Breast epithelium (tissue), 4 donors: ENCODE results near the gene DNAI1. TPM values are rescaled to one million over a fixed set of nuclear protein-coding genes. Genes with fewer than 3 reads are reported as not detected.
A peak's percentile ranks its signal among the peaks of the same experiment; 100 is the strongest.
"Not testable (repeated sequence)": the region's sequence is repeated elsewhere in the genome, so short reads cannot be mapped to it uniquely, and the experiment has no call there.

Experiments used
- DNase-seq, 2 donors: peaks; one replicate each; pipeline ENCODE4 v3.0.0-alpha.2; 2019; ENCODE audit warnings: low spot score in 2 of 2
- H3K27ac ChIP-seq, 2 donors: fragments of 200-600 bp; sonication (generic) in 1 of 2; one replicate each; pipeline ENCODE4 v1.5.1; 2016 to 2019; ENCODE audit warnings: mild to moderate bottlenecking in 1 of 2
- H3K27me3 ChIP-seq, 2 donors: fragments of 200-600 bp; sonication (generic) in 1 of 2; one replicate each; pipeline versions ENCODE4 v1.5.1 to v1.6.0; 2017 to 2019; ENCODE audit warnings: control low read depth in 1 of 2, mild to moderate bottlenecking in 1 of 2
- H3K36me3 ChIP-seq: fragments of 200-600 bp; one replicate; pipeline ENCODE4 v1.5.1; 2019
- H3K4me1 ChIP-seq, 2 donors: fragments of 200-600 bp; sonication (generic); one replicate each; pipeline ENCODE4 v1.5.1; 2016 to 2019; ENCODE audit warnings: control low read depth in 1 of 2
- H3K4me3 ChIP-seq, 3 donors: fragments of 200-600 bp; sonication (generic); 1 replicate in 2 of 3; 2 replicates in 1 of 3; pipeline ENCODE4 v1.5.1; 2016 to 2019; ENCODE audit warnings: mild to moderate bottlenecking in 3 of 3, moderate library complexity in 2 of 3
- H3K9me3 ChIP-seq, 2 donors: fragments of 200-600 bp; sonication (generic) in 1 of 2; one replicate each; pipeline ENCODE4 v1.5.1; 2016 to 2019; ENCODE audit warnings: control low read depth in 1 of 2
- CTCF ChIP-seq, 3 donors: fragments of 450-650 bp; IDR thresholded peaks; one replicate each; pipeline ENCODE4 v1.5.1; 2016 to 2017; ENCODE audit warnings: antibody characterized with exemption in 3 of 3, mild to moderate bottlenecking in 3 of 3, moderate library complexity in 3 of 3
- POLR2A ChIP-seq: fragments of 450-650 bp; IDR thresholded peaks from one replicate; pipeline ENCODE4 v1.6.1; 2016; ENCODE audit warnings: antibody characterized with exemption, mild to moderate bottlenecking, moderate library complexity
- POLR2AphosphoS5 ChIP-seq, 3 donors: sonication (generic); formaldehyde crosslinking; IDR thresholded peaks; one replicate each; pipeline ENCODE4 v1.6.1; 2017; ENCODE audit warnings: antibody characterized with exemption in 3 of 3
- intact Hi-C: fragments of 100-400 bp; cut with DNase I; formaldehyde crosslinking; loops from one replicate; pipeline ENCODE4 v1.15.1; 2023; ENCODE audit warnings: low total_unique reads
- total RNA-seq, 3 donors: library from RNA; depleted of rRNA; stranded (reverse); fragments of >200 nt; gene quantifications; one replicate each; pipeline ENCODE4 v1.1.0, GENCODE V29; 2016

DNAI1 gene
- total RNA-seq, 3 donors from 2014 or later, result 1.6 to 3.2 TPM; not detected in 1

GRCh38 chr9:34524349-34524748 lies 65.7 kb downstream of the DNAI1 start:
- no peaks in the 10 kb centered on the region for H3K36me3 ChIP-seq
- H3K4me3 ChIP-seq, result no peak overlapping the region
- no peak overlapping the region for H3K27ac ChIP-seq
- H3K4me1 ChIP-seq, result no peaks in the 10 kb centered on the region
- no peak for DNase-seq
- intact Hi-C loops, result no loop called here
- TF ChIP-seq POLR2AphosphoS5 (IDR thresholded peaks at IDR 0.05) (no peak), POLR2A (no peak)
- H3K27me3 ChIP-seq, result no peaks in the 10 kb centered on the region
- H3K9me3 ChIP-seq, result no peaks in the 10 kb centered on the region

DNA sequence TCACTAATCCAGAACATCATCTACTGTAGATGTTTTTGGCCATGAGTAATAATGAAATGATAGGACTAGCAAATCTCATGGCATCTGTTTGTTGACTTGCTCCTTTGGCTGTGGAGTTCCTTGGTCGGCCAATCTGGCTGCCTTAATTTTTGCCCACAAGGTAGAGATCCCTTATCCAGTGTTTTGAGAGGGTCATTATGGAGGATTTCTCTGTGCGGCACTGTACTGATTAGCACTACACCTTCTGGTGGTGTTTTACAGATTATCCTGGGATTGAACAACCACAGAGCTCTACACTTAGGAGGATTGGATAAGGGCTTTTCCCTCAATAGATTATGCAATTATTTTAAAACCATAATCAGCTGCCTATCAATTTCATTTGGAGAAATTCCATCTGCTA lies 67.4 kb downstream of the DNAI1 start:
- intact Hi-C loops, result no loop called here
- H3K27me3 ChIP-seq, result no peaks in the 10 kb centered on the region
- no peak for DNase-seq
- H3K4me1 ChIP-seq, result no peaks in the 10 kb centered on the region
- no peaks in the 10 kb centered on the region for H3K9me3 ChIP-seq
- H3K4me3 ChIP-seq, result no peak overlapping the region
- H3K27ac ChIP-seq, result no peak overlapping the region
- TF ChIP-seq POLR2A, result no peak
- TF ChIP-seq POLR2AphosphoS5 (IDR thresholded peaks at IDR 0.05), result no peak
- no peak for TF ChIP-seq CTCF (IDR thresholded peaks at IDR 0.05)
- no peaks in the 10 kb centered on the region for H3K36me3 ChIP-seq

DNA sequence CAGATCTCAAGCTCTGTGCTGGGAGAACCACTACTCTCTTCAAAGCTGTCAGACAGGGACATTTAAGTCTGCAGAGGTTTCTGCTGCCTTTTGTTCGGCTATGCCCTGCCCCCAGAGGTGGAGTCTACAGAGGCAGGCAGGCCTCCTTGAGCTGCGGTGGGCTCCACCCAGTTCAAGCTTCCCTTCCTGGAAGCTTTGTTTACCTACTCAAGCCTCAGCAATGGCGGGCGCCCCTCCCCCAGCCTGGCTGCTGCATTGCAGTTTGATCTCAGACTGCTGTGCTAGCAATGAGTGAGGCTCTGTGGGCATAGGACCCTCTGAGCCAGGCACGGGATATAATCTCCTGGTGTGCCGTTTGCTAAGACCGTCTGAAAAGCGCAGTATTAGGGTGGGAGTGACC lies 73.4 kb downstream of the DNAI1 start:
- intact Hi-C loops, result loop anchor here (5.0 kb wide), 1 partner anchor 55 kb away; no protein-coding TSS in a partner anchor
- not testable (repeated sequence) for H3K27ac ChIP-seq, DNase-seq, H3K4me1 ChIP-seq, H3K4me3 ChIP-seq, H3K27me3 ChIP-seq, H3K9me3 ChIP-seq, H3K36me3 ChIP-seq

GRCh38 chr9:34536685-34537084 lies 78.1 kb downstream of the DNAI1 start:
- no peak for DNase-seq
- H3K27me3 ChIP-seq, result no peaks in the 10 kb centered on the region
- no peak overlapping the region for H3K4me3 ChIP-seq
- TF ChIP-seq POLR2AphosphoS5 (IDR thresholded peaks at IDR 0.05), result no peak
- no peak for TF ChIP-seq POLR2A
- TF ChIP-seq CTCF (IDR thresholded peaks at IDR 0.05), result no peak
- no peaks in the 10 kb centered on the region for H3K4me1 ChIP-seq
- intact Hi-C loops, result no loop called here
- no peaks in the 10 kb centered on the region for H3K36me3 ChIP-seq
- H3K9me3 ChIP-seq, result peaks cover 0 to 6% of the 10 kb centered on the region in 2 donors
- no peak overlapping the region for H3K27ac ChIP-seq

- H3K27me3 ChIP-seq, result no peaks in the 10 kb centered on the region
- H3K36me3 ChIP-seq, result no peaks in the 10 kb centered on the region
- intact Hi-C loops, result loop anchor here (10.0 kb wide), 1 partner anchor 64 kb away; no protein-coding TSS in a partner anchor
- no peak for DNase-seq
- no peak for TF ChIP-seq CTCF (IDR thresholded peaks at IDR 0.05)
- TF ChIP-seq POLR2A, result no peak
- no peak for TF ChIP-seq POLR2AphosphoS5 (IDR thresholded peaks at IDR 0.05)
- no peaks in the 10 kb centered on the region for H3K4me1 ChIP-seq
- H3K9me3 ChIP-seq, result no peaks in the 10 kb centered on the region
- H3K27ac ChIP-seq, result peak overlapping the region in 1 of 2 donors; percentile 22
- no peak overlapping the region for H3K4me3 ChIP-seq
These were observed 82.2 kb downstream of the DNAI1 start for GRCh38 chr9:34540827-34541226.

DNA sequence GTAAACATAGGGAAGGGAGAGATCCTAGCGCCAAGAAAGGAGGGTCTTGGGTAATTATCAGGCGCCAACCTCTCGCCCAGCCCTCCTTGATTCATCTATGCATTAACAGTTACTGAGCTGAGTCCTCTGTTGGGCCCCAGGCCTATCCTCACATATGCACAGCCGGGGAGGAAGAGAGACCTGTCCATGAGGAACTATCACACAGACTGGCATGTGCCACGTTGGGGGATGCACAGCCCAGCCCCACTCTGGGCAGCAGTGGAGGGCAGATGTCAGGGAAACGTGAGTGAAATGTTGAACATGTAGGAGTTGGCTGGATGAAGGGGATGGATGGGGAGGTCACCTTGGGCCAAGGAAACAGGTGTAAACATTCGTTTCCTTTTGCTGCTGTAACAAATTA lies 82.9 kb downstream of the DNAI1 start:
- intact Hi-C loops, result loop anchor here (10.0 kb wide), 1 partner anchor 63 kb away; no protein-coding TSS in a partner anchor
- H3K4me3 ChIP-seq, result no peak overlapping the region
- DNase-seq, result no peak
- no peaks in the 10 kb centered on the region for H3K9me3 ChIP-seq
- no peaks in the 10 kb centered on the region for H3K27me3 ChIP-seq
- H3K4me1 ChIP-seq, result no peaks in the 10 kb centered on the region
- no peak overlapping the region for H3K27ac ChIP-seq
- TF ChIP-seq POLR2AphosphoS5 (IDR thresholded peaks at IDR 0.05), result no peak
- TF ChIP-seq POLR2A, result no peak
- TF ChIP-seq CTCF (IDR thresholded peaks at IDR 0.05), result no peak
- H3K36me3 ChIP-seq, result no peaks in the 10 kb centered on the region
